CD14-positive monocyte (primary cell): ENCODE data around the gene LAG3. TPM values are rescaled to one million over a fixed set of nuclear protein-coding genes. Genes with fewer than 3 reads are reported as not detected.

Experiments
- DNase-seq, 3 donors: peaks; one replicate each; pipeline ENCODE4 v3.0.0-alpha.2; 2011 to 2022
- H2AFZ ChIP-seq: 2 replicates; pipeline ENCODE4 v1.6.0; 2012; ENCODE audit warnings: mild to moderate bottlenecking, low read depth, low read length, inconsistent platforms; ENCODE audit not compliant: insufficient read depth, poor library complexity, severe bottlenecking
- H3K27ac ChIP-seq, 2 donors: 1 replicate in 1 of 2; 2 replicates in 1 of 2; pipeline ENCODE4 v1.5.1; 2012 to 2013; ENCODE audit warnings: low read length in 2 of 2, control low read depth in 1 of 2, inconsistent platforms in 1 of 2, low read depth in 1 of 2, mild to moderate bottlenecking in 1 of 2
- H3K27me3 ChIP-seq, 2 donors: one replicate each; pipeline versions ENCODE4 v1.6.0 to v1.6.1; 2011 to 2013; ENCODE audit warnings: low read length in 2 of 2; ENCODE audit not compliant: control insufficient read depth in 2 of 2, insufficient read depth in 2 of 2
- H3K36me3 ChIP-seq, 2 donors: replicated peaks in 1 of 2; 1 replicate in 1 of 2; 2 replicates in 1 of 2; pipeline versions ENCODE4 v1.5.1 to v1.6.1; 2012 to 2013; ENCODE audit warnings: low read length in 2 of 2, control low read depth in 1 of 2, inconsistent platforms in 1 of 2, mild to moderate bottlenecking in 1 of 2; ENCODE audit not compliant: insufficient read depth in 2 of 2, control insufficient read depth in 1 of 2
- H3K4me1 ChIP-seq, 2 donors: 1 replicate in 1 of 2; 2 replicates in 1 of 2; pipeline versions ENCODE4 v1.5.1 to v1.6.1; 2012 to 2013; ENCODE audit warnings: low read length in 2 of 2, control low read depth in 1 of 2, inconsistent platforms in 1 of 2, mild to moderate bottlenecking in 1 of 2, moderate library complexity in 1 of 2; ENCODE audit not compliant: insufficient read depth in 2 of 2, control insufficient read depth in 1 of 2
- H3K4me2 ChIP-seq: replicated peaks from 2 replicates; pipeline ENCODE3; 2012; ENCODE audit warnings: low read length, moderate library complexity, mild to moderate bottlenecking; ENCODE audit not compliant: poor library complexity, severe bottlenecking; ENCODE audit errors: extremely low read depth
- H3K4me3 ChIP-seq, 3 experiments: fragments of 200-600 bp in 1 of 3; sonication (generic) in 1 of 3; replicated peaks in 1 of 3; 1 replicate in 2 of 3; 2 replicates in 1 of 3; pipeline ENCODE4 v1.5.1; 2011 to 2013; ENCODE audit warnings: low read length in 3 of 3, mild to moderate bottlenecking in 3 of 3, control low read depth in 2 of 3, low read depth in 2 of 3, inconsistent platforms in 1 of 3, moderate library complexity in 1 of 3
- H3K79me2 ChIP-seq: 2 replicates; pipeline ENCODE4 v1.6.0; 2012; ENCODE audit warnings: mild to moderate bottlenecking, control low read depth, inconsistent platforms, low read length, moderate library complexity; ENCODE audit not compliant: insufficient read depth
- H3K9ac ChIP-seq: 2 replicates; pipeline ENCODE4 v1.6.0; 2017; ENCODE audit warnings: low read length, mild to moderate bottlenecking; ENCODE audit not compliant: insufficient read depth, poor library complexity, severe bottlenecking
- H3K9me3 ChIP-seq, 2 donors: replicated peaks in 1 of 2; 1 replicate in 1 of 2; 2 replicates in 1 of 2; pipeline versions ENCODE4 v1.5.1 to v1.6.1; 2012 to 2013; ENCODE audit warnings: low read length in 2 of 2, control low read depth in 1 of 2; ENCODE audit not compliant: control insufficient read depth in 1 of 2, insufficient read depth in 1 of 2
- H4K20me1 ChIP-seq: 2 replicates; pipeline ENCODE4 v1.6.0; 2012; ENCODE audit warnings: mild to moderate bottlenecking, low read length, control low read depth, moderate library complexity; ENCODE audit not compliant: insufficient read depth
- H3K27ac Mint-ChIP-seq, 7 donors: one replicate each; pipeline ENCODE4 v1.8.0; 2020; ENCODE audit warnings: mild to moderate bottlenecking in 7 of 7, mixed read lengths in 7 of 7, moderate library complexity in 6 of 7, inconsistent platforms in 2 of 7
- H3K27me3 Mint-ChIP-seq, 3 donors: one replicate each; pipeline ENCODE4 v1.8.0; 2021 to 2022; ENCODE audit warnings: low read depth in 3 of 3, mild to moderate bottlenecking in 3 of 3, mixed read lengths in 3 of 3, moderate library complexity in 3 of 3, inconsistent platforms in 1 of 3
- H3K36me3 Mint-ChIP-seq, 2 donors: one replicate each; pipeline ENCODE4 v1.8.0; 2020; ENCODE audit warnings: mixed read lengths in 2 of 2, inconsistent platforms in 1 of 2, mild to moderate bottlenecking in 1 of 2
- H3K4me1 Mint-ChIP-seq: one replicate; pipeline ENCODE4 v1.8.0; 2020; ENCODE audit warnings: mild to moderate bottlenecking, mixed read lengths
- H3K4me3 Mint-ChIP-seq, 2 donors: one replicate each; pipeline ENCODE4 v1.8.0; 2020; ENCODE audit warnings: mild to moderate bottlenecking in 2 of 2, mixed read lengths in 2 of 2, moderate library complexity in 1 of 2
- H3K9me3 Mint-ChIP-seq, 7 donors: one replicate each; pipeline ENCODE4 v1.8.0; 2020 to 2022; ENCODE audit warnings: mixed read lengths in 7 of 7, mild to moderate bottlenecking in 6 of 7, moderate library complexity in 6 of 7, inconsistent platforms in 2 of 7
- WGBS: methylation state at CpG from one replicate; pipeline ENCODE4 v1.1.5; 2013; ENCODE audit warnings: missing lambda C conversion rate; ENCODE audit not compliant: insufficient coverage; 5-methylcytosine and 5-hydroxymethylcytosine counted together
- intact Hi-C, 2 donors: fragments of 100-400 bp; cut with micrococcal nuclease; formaldehyde crosslinking; loops; one replicate each; pipeline versions ENCODE4 v1.15.0 to v1.15.1; 2023
- polyA plus RNA-seq, 3 donors: library from polyadenylated mRNA; depleted of rRNA in 1 of 3; unstranded in 2 of 3; stranded (reverse) in 1 of 3; fragments of 300-500 nt in 2 of 3; fragments of >200 nt in 1 of 3; fragmentation: Illumina TruSeq in 2 of 3; gene quantifications; 1 replicate in 2 of 3; 2 replicates in 1 of 3; pipeline ENCODE4 v1.2.3, GENCODE V29; 2012 to 2021
- TF ChIP-seq, protein P1 (sequence below): fragments of 200-600 bp; IDR thresholded peaks from one replicate; pipeline ENCODE4 v1.8.0; 2022; ENCODE audit warnings: antibody characterized with exemption, mild to moderate bottlenecking

Gene LAG3
- polyA plus RNA-seq, 3 donors = 0.04 TPM; not detected in 2

DNA sequence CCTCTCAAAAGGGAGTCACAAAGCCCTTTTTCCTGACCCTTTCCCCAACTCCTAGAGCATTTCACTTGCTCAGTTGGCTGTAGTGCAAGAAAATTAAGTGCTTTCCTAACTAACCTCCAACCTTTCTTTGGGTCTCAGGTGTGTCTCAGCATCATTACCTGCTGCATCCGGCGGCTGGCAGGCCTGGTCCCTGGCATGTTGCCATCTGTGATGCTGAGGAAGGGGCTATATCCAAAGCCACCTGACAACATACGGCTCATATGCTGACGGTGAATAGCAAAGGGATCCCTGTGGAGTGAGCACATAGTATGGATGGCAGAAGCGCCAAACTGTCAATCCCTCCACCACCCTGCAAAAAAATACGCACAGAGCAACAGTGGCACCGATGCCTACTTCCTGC, 20.6 kb upstream of the LAG3 start:
- DNase-seq = no peak
- TF ChIP-seq, protein P1, sequence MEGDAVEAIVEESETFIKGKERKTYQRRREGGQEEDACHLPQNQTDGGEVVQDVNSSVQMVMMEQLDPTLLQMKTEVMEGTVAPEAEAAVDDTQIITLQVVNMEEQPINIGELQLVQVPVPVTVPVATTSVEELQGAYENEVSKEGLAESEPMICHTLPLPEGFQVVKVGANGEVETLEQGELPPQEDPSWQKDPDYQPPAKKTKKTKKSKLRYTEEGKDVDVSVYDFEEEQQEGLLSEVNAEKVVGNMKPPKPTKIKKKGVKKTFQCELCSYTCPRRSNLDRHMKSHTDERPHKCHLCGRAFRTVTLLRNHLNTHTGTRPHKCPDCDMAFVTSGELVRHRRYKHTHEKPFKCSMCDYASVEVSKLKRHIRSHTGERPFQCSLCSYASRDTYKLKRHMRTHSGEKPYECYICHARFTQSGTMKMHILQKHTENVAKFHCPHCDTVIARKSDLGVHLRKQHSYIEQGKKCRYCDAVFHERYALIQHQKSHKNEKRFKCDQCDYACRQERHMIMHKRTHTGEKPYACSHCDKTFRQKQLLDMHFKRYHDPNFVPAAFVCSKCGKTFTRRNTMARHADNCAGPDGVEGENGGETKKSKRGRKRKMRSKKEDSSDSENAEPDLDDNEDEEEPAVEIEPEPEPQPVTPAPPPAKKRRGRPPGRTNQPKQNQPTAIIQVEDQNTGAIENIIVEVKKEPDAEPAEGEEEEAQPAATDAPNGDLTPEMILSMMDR = no peak
- Histone ChIP-seq H3K27me3 (no peaks in the 10 kb centered on the region), H3K9me3 (no peaks in the 10 kb centered on the region), H3K4me3 (peak overlapping the region in 1 of 3 experiments; percentile 97), H3K27ac (peak overlapping the region in 1 of 2 donors; percentile 97), H3K36me3 (peaks cover 43 to 53% of the 10 kb centered on the region in 2 donors), H3K9ac (peak overlapping the region; percentile 97), H3K4me2 (peak overlapping the region; percentile 99), H2AFZ (no peak overlapping the region), H3K79me2 (peaks cover 18% of the 10 kb centered on the region), H4K20me1 (no peaks in the 10 kb centered on the region), H3K4me1 (peaks cover 25% of the 10 kb centered on the region in 2 donors)
- peak overlapping the region in 4 of 7 donors; percentile 2 to 100 (median 67) for H3K27ac Mint-ChIP-seq
- peak overlapping the region; percentile 91 to 95 for H3K4me3 Mint-ChIP-seq
- H3K36me3 Mint-ChIP-seq = peaks cover 50 to 53% of the 10 kb centered on the region in 2 donors
- no peaks in the 10 kb centered on the region for H3K9me3 Mint-ChIP-seq
- H3K27me3 Mint-ChIP-seq = peaks cover 0 to 2% (median 0%) of the 10 kb centered on the region in 3 donors
- WGBS = no CpG with 5 or more reads among the region's 7 CpGs
- H3K4me1 Mint-ChIP-seq = peaks cover 33% of the 10 kb centered on the region
- intact Hi-C loops = loop anchor here in 1 of 2 donors (5.0 kb wide), 1 partner anchor 41 kb away; no protein-coding TSS in a partner anchor

DNA sequence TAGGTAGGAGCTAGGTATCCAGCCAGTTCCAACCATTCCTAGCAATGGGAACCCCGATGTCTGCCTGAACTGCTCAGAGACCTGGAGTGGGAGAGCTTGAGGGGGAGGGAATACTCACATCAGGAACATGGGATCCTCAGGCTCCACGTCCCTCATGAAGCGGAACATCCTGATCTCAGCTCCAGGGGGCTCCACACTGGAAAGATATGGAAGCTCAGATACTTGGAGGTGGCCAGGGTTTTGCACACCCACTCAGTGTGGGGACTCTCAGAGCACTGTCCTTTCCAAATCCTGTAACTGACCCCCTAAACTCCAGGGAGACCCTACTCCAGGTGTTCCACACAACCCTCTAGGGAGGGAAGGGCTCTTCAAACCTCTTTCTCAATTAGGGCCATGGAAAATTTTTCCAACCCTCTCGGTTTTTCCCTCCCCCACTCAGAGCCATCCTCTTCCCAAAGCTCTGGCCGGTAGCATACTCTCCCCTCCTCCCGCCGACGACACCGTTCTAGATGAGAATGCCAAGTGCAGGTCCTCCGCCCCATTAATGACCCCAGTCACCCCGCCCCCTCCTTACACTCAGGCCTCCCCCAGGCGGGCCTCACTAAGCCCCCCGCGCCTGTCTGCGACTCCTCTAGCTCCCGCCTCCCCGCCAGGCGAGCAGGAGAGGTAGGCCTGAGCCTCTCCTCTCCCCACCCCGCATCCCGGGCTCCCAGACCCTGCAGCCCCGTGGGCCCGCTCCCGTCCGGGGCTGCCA, 20.0 kb upstream of the LAG3 start:
- Histone ChIP-seq H3K79me2 (peaks cover 18% of the 10 kb centered on the region), H3K9ac (peak overlapping the region; percentile 97), H3K4me2 (peak overlapping the region; percentile 99), H4K20me1 (no peaks in the 10 kb centered on the region), H2AFZ (peak overlapping the region; percentile 82), H3K36me3 (peaks cover 42 to 47% of the 10 kb centered on the region in 2 donors), H3K9me3 (no peaks in the 10 kb centered on the region), H3K27me3 (no peaks in the 10 kb centered on the region), H3K4me1 (peaks cover 25% of the 10 kb centered on the region in 2 donors), H3K4me3 (peak overlapping the region; percentile 89 to 97 (median 90)), H3K27ac (peak overlapping the region; percentile 97 to 98)
- peak overlapping the region; percentile 91 to 95 for H3K4me3 Mint-ChIP-seq
- intact Hi-C loops = loop anchor here in 1 of 2 donors (5.0 kb wide), 1 partner anchor 40 kb away; no protein-coding TSS in a partner anchor
- peak overlapping the region; percentile 96 to 100 (median 99) for H3K27ac Mint-ChIP-seq
- H3K9me3 Mint-ChIP-seq = no peaks in the 10 kb centered on the region
- H3K27me3 Mint-ChIP-seq = peaks cover 2% of the 10 kb centered on the region in 3 donors
- TF ChIP-seq, protein P1 = no peak
- 0% methylated on average over 18 of the region's 24 CpGs for WGBS
- H3K4me1 Mint-ChIP-seq = peaks cover 29% of the 10 kb centered on the region
- DNase-seq = no peak
- peaks cover 44 to 47% of the 10 kb centered on the region in 2 donors for H3K36me3 Mint-ChIP-seq
